ENCODE measurements around the gene ADCY2.

DNA sequence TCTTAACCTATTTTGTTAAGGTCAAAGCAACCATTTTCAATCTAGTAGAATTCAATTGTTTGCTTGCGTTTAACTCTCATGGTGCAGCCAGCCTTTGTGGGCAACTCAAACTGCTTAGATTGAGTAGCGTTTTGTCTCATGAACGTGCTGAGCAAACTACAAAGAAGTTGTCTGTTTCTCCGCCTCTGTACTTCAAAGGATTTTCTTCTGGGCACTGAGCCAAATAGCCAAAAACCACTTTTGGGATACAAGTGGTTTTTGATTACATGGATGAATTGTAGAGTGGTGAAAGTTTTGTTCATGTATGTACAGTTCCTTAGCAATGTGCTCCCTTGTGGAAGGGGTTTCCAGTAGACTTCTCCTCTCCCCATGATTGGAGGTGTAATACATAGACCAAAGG, 332.1 kb downstream of the ADCY2 start:
- TF ChIP-seq CTCF (IDR thresholded peaks at IDR 0.05) (no peak), POLR2A (IDR thresholded peaks at IDR 0.05) (no peak)
